H1 (cell line): ENCODE measurements around the gene YEATS4. TPM values are rescaled to one million over a fixed set of nuclear protein-coding genes. Genes with fewer than 3 reads are reported as not detected.

ENCODE experiments used
- CBX5 ChIP-seq: fragments of 300-800, 300-1000 bp; sonication (generic); IDR thresholded peaks from 2 replicates; pipeline ENCODE4 v1.7.1; 2016; ENCODE audit warnings: antibody characterized with exemption, low read length, low read depth
- JUN ChIP-seq: IDR thresholded peaks from 2 replicates; pipeline ENCODE4 v1.6.1; 2011; ENCODE audit warnings: low read depth, mild to moderate bottlenecking, improper control_type of control experiment, low read length
- RBBP5 ChIP-seq: IDR thresholded peaks from 2 replicates; pipeline ENCODE4 v1.7.1; 2012; ENCODE audit warnings: low read depth, mild to moderate bottlenecking, inconsistent platforms, low read length, moderate library complexity, borderline replicate concordance
- RNF2 ChIP-seq: fragments of 200-900, 300-1000 bp; sonication (generic); IDR thresholded peaks from 2 replicates; pipeline ENCODE4 v1.7.1; 2016; ENCODE audit warnings: borderline replicate concordance, low read depth, mild to moderate bottlenecking, antibody characterized with exemption, low read length; ENCODE audit not compliant: poor library complexity, severe bottlenecking; ENCODE audit errors: missing control alignments
- TBP ChIP-seq: IDR thresholded peaks from 2 replicates; pipeline ENCODE4 v1.6.1; 2011; ENCODE audit warnings: low read depth, low read length, improper control_type of control experiment
- polyA plus RNA-seq, 7 experiments: library from polyadenylated mRNA; depleted of rRNA in 3 of 7; stranded (reverse) in 5 of 7; unstranded in 2 of 7; fragments of >200 nt in 5 of 7; fragments of 200-250 nt in 2 of 7; gene quantifications; 1 replicate in 5 of 7; 2 replicates in 1 of 7; 4 replicates in 1 of 7; pipeline versions ENCODE4 v1.2.1 to v1.2.3, GENCODE V29; 2011 to 2013; ENCODE audit warnings: missing spikeins in 2 of 7, mixed read lengths in 2 of 7
- total RNA-seq: library from RNA; stranded (reverse); fragmentation: NEBNext Ultra II Directional; extraction: Animal tissue kit (Norgen Biotek cat#: 25700); gene quantifications from 2 replicates; pipeline ENCODE4 v1.2.1, GENCODE V29; 2021

Gene YEATS4
- total and polyA plus RNA-seq, 2 of the 8 experiments (the other 6 are each of a cell fraction or from before 2014, with no cell fraction given) = 25.7 to 32.5 TPM

- no peak for TF ChIP-seq JUN
- no peak for TF ChIP-seq TBP
- no peak for TF ChIP-seq RNF2
- TF ChIP-seq RBBP5 = no peak
- TF ChIP-seq CBX5 = no peak
Measured at GRCh38 chr12:69430942-69431590, 71.5 kb downstream of the YEATS4 start (continued).
